BLaER1 treated with 17β-estradiol and CSF1 and Interleukin-3, amounts not matched to agents 10 nM and 100 nM (cell line): ENCODE data around the gene MRPL55.

Experiments
- H3K27ac ChIP-seq, 11 experiments: shearing (Covaris generic); formaldehyde crosslinking; 2 replicates each; pipeline ENCODE4 v1.8.1; 2022
- H3K27me3 ChIP-seq, 11 experiments: shearing (Covaris generic); formaldehyde crosslinking; 2 replicates each; pipeline ENCODE4 v1.8.1; 2022
- H3K36me3 ChIP-seq, 11 experiments: shearing (Covaris generic); formaldehyde crosslinking; 2 replicates each; pipeline ENCODE4 v1.8.1; 2022
- H3K4me1 ChIP-seq, 10 experiments: shearing (Covaris generic); formaldehyde crosslinking; 2 replicates each; pipeline ENCODE4 v1.8.1; 2022
- H3K4me2 ChIP-seq, 11 experiments: shearing (Covaris generic); formaldehyde crosslinking; 2 replicates each; pipeline ENCODE4 v1.8.1; 2022
- H3K4me3 ChIP-seq, 10 experiments: shearing (Covaris generic); formaldehyde crosslinking; 2 replicates each; pipeline ENCODE4 v1.8.1; 2022
- H3K9ac ChIP-seq, 11 experiments: shearing (Covaris generic); formaldehyde crosslinking; 2 replicates each; pipeline ENCODE4 v1.8.1; 2022
- H3K9me3 ChIP-seq, 11 experiments: shearing (Covaris generic); formaldehyde crosslinking; replicated peaks in 1 of 11; 2 replicates each; pipeline ENCODE4 v1.8.1; 2022
- H4K20me1 ChIP-seq, 11 experiments: shearing (Covaris generic); formaldehyde crosslinking; 2 replicates each; pipeline ENCODE4 v1.8.1; 2022
- Cebpa-rat ChIP-seq, 11 experiments: shearing (Covaris generic); IDR thresholded peaks; 2 replicates each; pipeline ENCODE4 v1.8.1; 2022

MRPL55 gene

DNA sequence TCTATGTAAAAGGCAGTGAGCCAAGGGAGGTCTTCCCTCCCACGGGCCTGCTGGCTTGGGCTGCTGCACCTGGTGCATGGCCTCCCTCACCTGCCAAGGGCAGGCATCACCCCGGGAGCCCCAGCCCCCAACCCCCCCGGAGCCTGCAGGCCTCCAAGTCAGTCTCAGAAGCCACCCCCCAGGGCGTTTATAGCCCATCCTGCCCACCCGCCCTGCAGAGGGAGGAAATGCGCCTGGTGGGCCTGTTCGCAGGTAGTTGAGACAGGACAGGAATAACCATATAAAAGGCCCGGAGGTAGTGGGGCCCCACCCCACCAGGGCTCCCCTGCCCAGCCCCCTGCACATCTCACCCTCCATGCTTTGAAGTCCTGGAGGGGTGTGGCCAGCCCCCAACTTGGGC lies 44.8 kb downstream of the MRPL55 start:
- H3K4me3 ChIP-seq = no peak overlapping the region
- H3K4me1 ChIP-seq = no peaks in the 10 kb centered on the region
- H3K4me2 ChIP-seq = no peak overlapping the region
- H4K20me1 ChIP-seq = peaks cover 0 to 3% (median 0%) of the 10 kb centered on the region in 11 experiments; a peak in 2 of 22 replicates
- H3K27ac ChIP-seq = no peak overlapping the region
- H3K9me3 ChIP-seq = peaks cover 0 to 11% (median 0%) of the 10 kb centered on the region in 11 experiments; a peak in 2 of 22 replicates
- no peak overlapping the region for H3K9ac ChIP-seq
- TF ChIP-seq Cebpa-rat (IDR thresholded peaks at IDR 0.05) = no peak
- H3K36me3 ChIP-seq = no peaks in the 10 kb centered on the region
- peaks cover 0 to 29% (median 18%) of the 10 kb centered on the region in 11 experiments; a peak in 14 of 22 replicates for H3K27me3 ChIP-seq

- Histone ChIP-seq H3K36me3 (no peaks in the 10 kb centered on the region), H4K20me1 (peaks cover 0 to 3% (median 0%) of the 10 kb centered on the region in 11 experiments; a peak in 2 of 22 replicates)
Measured at GRCh38 chr1:228063251-228064191, 45.6 kb downstream of the MRPL55 start.

DNA sequence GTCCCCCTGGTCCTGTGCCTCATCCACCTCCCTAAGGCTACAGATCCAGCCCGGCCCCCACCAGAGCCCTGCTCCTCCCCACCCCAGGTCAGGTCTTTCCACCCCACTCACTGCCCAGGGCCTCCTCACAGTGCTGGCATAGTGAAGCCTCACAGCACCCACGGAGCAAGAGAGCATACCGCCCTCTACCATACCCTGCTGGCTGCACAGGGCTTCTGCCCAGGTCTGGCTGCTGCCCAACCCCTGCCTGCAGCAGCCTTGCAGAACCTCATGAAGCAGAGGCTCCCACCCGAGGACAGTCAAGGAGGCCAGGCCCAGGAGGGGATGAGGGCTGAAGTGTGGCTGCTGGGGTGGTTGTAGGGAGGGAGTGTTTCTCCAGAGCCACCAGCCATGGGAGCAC lies 46.3 kb downstream of the MRPL55 start:
- Histone ChIP-seq H3K27me3 (peaks cover 0 to 30% (median 18%) of the 10 kb centered on the region in 11 experiments; a peak in 14 of 22 replicates), H3K4me1 (no peaks in the 10 kb centered on the region), H3K36me3 (no peaks in the 10 kb centered on the region), H4K20me1 (peaks cover 0 to 3% (median 0%) of the 10 kb centered on the region in 11 experiments; a peak in 2 of 22 replicates), H3K4me2 (no peak overlapping the region), H3K9me3 (peaks cover 0 to 11% (median 0%) of the 10 kb centered on the region in 11 experiments; a peak in 2 of 22 replicates), H3K27ac (no peak overlapping the region), H3K9ac (no peak overlapping the region), H3K4me3 (no peak overlapping the region)
- TF ChIP-seq Cebpa-rat (IDR thresholded peaks at IDR 0.05) = no peak

More at GRCh38 chr1:228063251-228064191, 45.6 kb downstream of the MRPL55 start:
- no peak overlapping the region for H3K4me2 ChIP-seq
- H3K4me3 ChIP-seq = no peak overlapping the region
- H3K9ac ChIP-seq = no peak overlapping the region
- peaks cover 0 to 29% (median 18%) of the 10 kb centered on the region in 11 experiments; a peak in 14 of 22 replicates for H3K27me3 ChIP-seq
- H3K27ac ChIP-seq = no peak overlapping the region
- H3K9me3 ChIP-seq = peaks cover 0 to 11% (median 0%) of the 10 kb centered on the region in 11 experiments; a peak in 2 of 22 replicates
- no peak for TF ChIP-seq Cebpa-rat (IDR thresholded peaks at IDR 0.05)
- no peaks in the 10 kb centered on the region for H3K4me1 ChIP-seq

GRCh38 chr1:228062085-228062791 lies 46.9 kb downstream of the MRPL55 start:
- TF ChIP-seq Cebpa-rat (IDR thresholded peaks at IDR 0.05) = no peak
- Histone ChIP-seq H3K9me3 (peaks cover 0 to 11% (median 0%) of the 10 kb centered on the region in 11 experiments; a peak in 2 of 22 replicates), H4K20me1 (peaks cover 0 to 3% (median 0%) of the 10 kb centered on the region in 11 experiments; a peak in 2 of 22 replicates), H3K36me3 (no peaks in the 10 kb centered on the region), H3K4me1 (no peaks in the 10 kb centered on the region), H3K27ac (no peak overlapping the region), H3K9ac (no peak overlapping the region), H3K4me3 (no peak overlapping the region), H3K4me2 (no peak overlapping the region), H3K27me3 (peaks cover 0 to 28% (median 16%) of the 10 kb centered on the region in 11 experiments; a peak in 14 of 22 replicates)

GRCh38 chr1:228061411-228062084 lies 47.6 kb downstream of the MRPL55 start:
- no peaks in the 10 kb centered on the region for H3K4me1 ChIP-seq
- H4K20me1 ChIP-seq = peaks cover 0 to 3% (median 0%) of the 10 kb centered on the region in 11 experiments; a peak in 1 of 22 replicates
- no peak overlapping the region for H3K4me2 ChIP-seq
- H3K9me3 ChIP-seq = peaks cover 0 to 11% (median 0%) of the 10 kb centered on the region in 11 experiments; a peak in 2 of 22 replicates
- H3K27ac ChIP-seq = no peak overlapping the region
- TF ChIP-seq Cebpa-rat (IDR thresholded peaks at IDR 0.05) = no peak
- no peaks in the 10 kb centered on the region for H3K36me3 ChIP-seq
- H3K27me3 ChIP-seq = peaks cover 0 to 22% (median 9%) of the 10 kb centered on the region in 11 experiments; a peak in 12 of 22 replicates
- no peak overlapping the region for H3K4me3 ChIP-seq
- H3K9ac ChIP-seq = no peak overlapping the region

DNA sequence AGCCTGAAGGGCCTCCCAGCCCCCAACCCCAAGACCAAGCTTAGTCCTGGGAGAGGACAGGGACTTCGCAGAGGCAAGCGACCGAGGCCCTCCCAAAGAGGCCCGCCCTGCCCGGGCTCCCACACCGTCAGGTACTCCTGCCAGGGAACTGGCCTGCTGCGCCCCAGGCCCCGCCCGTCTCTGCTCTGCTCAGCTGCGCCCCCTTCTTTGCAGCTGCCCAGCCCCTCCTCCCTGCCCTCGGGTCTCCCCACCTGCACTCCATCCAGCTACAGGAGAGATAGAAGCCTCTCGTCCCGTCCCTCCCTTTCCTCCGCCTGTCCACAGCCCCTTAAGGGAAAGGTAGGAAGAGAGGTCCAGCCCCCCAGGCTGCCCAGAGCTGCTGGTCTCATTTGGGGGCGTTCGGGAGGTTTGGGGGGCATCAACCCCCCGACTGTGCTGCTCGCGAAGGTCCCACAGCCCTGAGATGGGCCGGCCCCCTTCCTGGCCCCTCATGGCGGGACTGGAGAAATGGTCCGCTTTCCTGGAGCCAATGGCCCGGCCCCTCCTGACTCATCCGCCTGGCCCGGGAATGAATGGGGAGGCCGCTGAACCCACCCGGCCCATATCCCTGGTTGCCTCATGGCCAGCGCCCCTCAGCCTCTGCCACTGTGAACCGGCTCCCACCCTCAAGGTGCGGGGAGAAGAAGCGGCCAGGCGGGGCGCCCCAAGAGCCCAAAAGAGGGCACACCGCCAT lies 48.5 kb downstream of the MRPL55 start:
- peaks cover 0 to 1% (median 0%) of the 10 kb centered on the region in 11 experiments; a peak in 1 of 22 replicates for H4K20me1 ChIP-seq
- no peak for TF ChIP-seq Cebpa-rat (IDR thresholded peaks at IDR 0.05)
- peaks cover 0 to 11% (median 0%) of the 10 kb centered on the region in 11 experiments; a peak in 2 of 22 replicates for H3K9me3 ChIP-seq
- H3K9ac ChIP-seq = no peak overlapping the region
- H3K4me2 ChIP-seq = no peak overlapping the region
- H3K4me1 ChIP-seq = no peaks in the 10 kb centered on the region
- H3K27ac ChIP-seq = no peak overlapping the region
- no peak overlapping the region for H3K4me3 ChIP-seq
- no peaks in the 10 kb centered on the region for H3K36me3 ChIP-seq
- H3K27me3 ChIP-seq = peaks cover 0 to 18% (median 6%) of the 10 kb centered on the region in 11 experiments; a peak in 9 of 22 replicates

DNA sequence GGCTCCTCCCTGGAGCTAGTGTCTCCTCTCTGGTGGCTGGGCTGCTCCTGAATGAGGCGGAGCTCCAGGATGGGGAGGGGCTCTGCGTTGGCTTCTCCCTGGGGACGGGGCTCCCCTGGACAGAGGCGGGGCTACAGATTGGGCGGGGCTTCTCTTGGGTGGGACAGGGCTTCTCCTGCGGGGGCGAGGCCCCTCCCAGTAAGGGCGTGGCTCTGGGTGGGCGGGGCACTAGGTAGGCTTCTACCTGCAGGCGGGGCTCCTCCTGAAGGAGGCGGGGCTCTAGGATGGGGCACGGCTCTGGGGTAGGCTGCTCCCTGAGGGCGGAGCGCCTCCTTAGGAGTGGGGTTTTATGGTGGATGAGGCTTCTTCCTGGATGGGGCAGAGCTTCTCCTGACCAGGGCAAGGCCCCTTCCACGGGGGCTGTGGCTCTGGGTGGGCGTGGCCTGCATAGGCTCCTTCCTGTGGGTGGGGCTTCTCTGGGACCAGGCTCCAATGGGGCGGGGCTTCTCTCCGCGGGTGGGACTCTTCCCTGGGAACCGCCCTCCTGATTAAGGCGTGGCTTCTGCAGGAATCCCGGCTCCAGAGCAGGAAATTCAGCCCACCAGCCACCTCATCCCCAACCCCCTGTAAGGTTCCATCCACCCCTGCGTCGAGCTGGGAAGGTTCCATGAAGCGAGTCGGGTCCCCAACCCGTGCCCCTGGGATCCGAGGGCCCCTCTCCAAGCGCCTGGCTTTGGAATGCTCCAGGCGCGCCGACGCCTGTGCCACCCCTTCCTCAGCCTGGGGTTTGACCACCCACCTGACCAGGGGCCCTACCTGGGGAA lies 49.3 kb downstream of the MRPL55 start:
- no peaks in the 10 kb centered on the region; a peak in 1 of 22 replicates for H4K20me1 ChIP-seq
- H3K36me3 ChIP-seq = no peaks in the 10 kb centered on the region
- no peak overlapping the region for H3K9ac ChIP-seq
- no peak overlapping the region for H3K27ac ChIP-seq
- peaks cover 0 to 11% (median 0%) of the 10 kb centered on the region in 11 experiments; a peak in 3 of 22 replicates for H3K9me3 ChIP-seq
- H3K27me3 ChIP-seq = peaks cover 0 to 18% (median 6%) of the 10 kb centered on the region in 11 experiments; a peak in 9 of 22 replicates
- no peak for TF ChIP-seq Cebpa-rat (IDR thresholded peaks at IDR 0.05)
- no peak overlapping the region for H3K4me3 ChIP-seq
- no peaks in the 10 kb centered on the region for H3K4me1 ChIP-seq
- no peak overlapping the region for H3K4me2 ChIP-seq
